A673 (cell line): ENCODE data around the gene STMN3.

ENCODE experiments used
- CTCF ChIP-seq: fragments of 300-800, 200-600 bp; sonication (generic); conservative IDR thresholded peaks from 2 replicates; pipeline ENCODE4 v1.5.1; 2017; ENCODE audit warnings: low read depth, mild to moderate bottlenecking, antibody characterized with exemption, low read length, moderate library complexity, mixed read lengths
- EZH2 ChIP-seq: fragments of 200-600 bp; sonication (generic); IDR thresholded peaks from 2 replicates; pipeline ENCODE4 v1.6.1; 2017; ENCODE audit warnings: borderline replicate concordance, low read depth, mild to moderate bottlenecking, mixed read lengths, antibody characterized with exemption, low read length; ENCODE audit not compliant: poor library complexity, severe bottlenecking

- TF ChIP-seq CTCF (no peak), EZH2 (no peak)
These were observed 54.5 kb downstream of the STMN3 start for GRCh38 chr20:63598479-63599395.
